OCI-M2 (cell line): ENCODE data around the gene ARHGAP6.

Experiments
- DNase-seq: peaks from one replicate; lab custom pipeline; 2025; ENCODE audit not compliant: unreplicated experiment; lab: John Stamatoyannopoulos, UW

The ARHGAP6 gene

GRCh38 chrX:11430271-11430670, 235.4 kb downstream of the ARHGAP6 start:
- no peak for DNase-seq

DNA sequence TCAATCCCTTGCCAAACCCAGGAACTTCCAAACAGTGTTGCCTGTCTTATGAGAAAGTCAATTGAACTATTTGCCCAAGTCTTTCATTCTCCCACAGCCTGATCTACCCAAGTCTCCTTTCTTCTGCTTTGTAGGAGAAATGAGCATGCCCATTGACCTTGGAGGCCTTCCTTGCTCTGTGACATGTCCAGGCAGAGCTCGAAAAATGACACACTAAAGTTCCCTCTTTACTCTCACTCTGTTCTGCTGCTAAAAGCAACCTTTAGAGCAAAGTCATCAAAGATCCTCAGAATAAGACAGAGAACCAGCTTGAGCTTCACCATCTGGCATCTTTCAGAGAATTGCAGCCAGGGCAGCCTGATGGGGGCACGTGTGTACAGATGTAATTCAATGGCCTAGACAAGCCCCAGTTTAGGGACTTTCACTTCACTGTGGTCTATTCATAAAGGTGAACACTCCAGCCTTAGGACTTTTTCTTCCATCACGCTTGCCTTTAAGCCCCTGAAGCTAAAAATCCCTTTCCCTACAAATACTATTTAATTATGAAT, 236.1 kb downstream of the ARHGAP6 start:
- no peak for DNase-seq

DNA sequence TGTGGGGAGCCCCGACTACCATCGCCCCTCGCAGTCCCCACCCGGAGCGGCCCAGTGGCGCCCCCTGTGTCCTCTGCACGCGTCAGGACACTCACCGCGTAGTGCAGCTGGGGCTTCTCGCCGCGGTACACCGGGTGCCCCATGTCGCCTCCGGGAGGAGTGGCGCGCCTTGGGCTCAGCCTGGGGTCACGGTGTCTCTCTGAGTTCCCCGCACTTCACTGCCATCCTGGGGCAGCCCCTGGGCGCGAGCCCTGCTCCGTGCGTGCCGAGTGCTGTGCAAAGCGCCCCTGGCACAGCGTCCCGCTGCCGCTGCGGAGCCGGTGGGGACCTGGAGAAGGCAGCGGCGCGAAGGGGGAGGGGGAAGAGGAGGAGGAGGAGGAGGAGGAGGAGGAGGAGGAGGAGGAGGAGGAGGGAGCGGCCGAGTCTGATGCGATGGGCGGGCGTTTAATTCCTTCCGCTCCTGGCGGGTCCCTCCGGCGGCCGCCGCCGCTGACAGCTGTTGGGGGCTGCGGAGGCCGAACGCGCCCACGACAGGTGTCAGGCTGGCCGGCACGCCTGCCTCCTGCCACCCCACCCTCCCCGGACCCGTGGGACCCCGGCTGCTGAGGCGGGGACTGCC, 238.2 kb downstream of the ARHGAP6 start:
- DNase-seq, result no peak

DNA sequence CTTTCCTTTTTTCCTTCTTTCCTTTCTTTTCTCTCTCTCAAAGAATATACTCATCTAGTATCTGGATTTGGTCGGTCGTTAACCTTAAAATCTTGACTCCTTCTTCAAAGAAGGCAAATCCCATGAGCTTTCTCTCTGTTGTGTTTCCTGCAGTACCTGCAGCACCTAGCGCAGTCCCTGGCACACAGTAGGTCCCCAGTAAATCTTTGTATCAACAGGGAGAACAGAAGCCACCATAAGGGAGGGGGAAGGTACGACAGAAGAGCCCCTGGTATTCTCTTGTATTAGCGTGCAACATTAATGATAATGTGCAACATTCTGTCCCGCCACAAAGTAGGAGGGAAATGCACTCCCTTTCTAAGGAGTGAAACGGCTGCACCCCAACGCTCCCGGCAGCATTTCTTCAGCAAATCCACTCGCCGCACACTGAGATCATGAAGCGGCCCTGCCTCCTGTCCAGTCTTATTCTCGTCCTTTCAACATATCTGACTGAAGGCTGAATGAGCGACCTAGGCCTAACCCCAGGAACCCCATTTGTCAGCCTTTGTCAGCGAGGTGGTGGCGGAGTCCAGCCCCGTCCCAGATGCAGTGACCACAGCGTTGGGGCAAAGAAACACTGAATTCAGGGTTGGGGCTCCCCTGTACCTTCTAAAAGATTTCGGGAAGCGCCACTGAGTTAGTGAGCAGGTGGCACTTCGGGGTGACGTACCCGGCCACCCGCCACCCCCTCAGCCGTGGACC, 238.8 kb downstream of the ARHGAP6 start:
- no peak for DNase-seq

GRCh38 chrX:11424903-11425674, 240.6 kb downstream of the ARHGAP6 start:
- no peak for DNase-seq

GRCh38 chrX:11423949-11424348, 241.8 kb downstream of the ARHGAP6 start:
- no peak for DNase-seq

- DNase-seq, result no peak
Measured at GRCh38 chrX:11423362-11423818, 242.3 kb downstream of the ARHGAP6 start.

- DNase-seq, result no peak
Measured at GRCh38 chrX:11422525-11422857, 243.2 kb downstream of the ARHGAP6 start.

- DNase-seq, result no peak
Measured at GRCh38 chrX:11421805-11422524, 243.8 kb downstream of the ARHGAP6 start.

- DNase-seq, result no peak
Measured at GRCh38 chrX:11420851-11421250, 244.9 kb downstream of the ARHGAP6 start.

DNA sequence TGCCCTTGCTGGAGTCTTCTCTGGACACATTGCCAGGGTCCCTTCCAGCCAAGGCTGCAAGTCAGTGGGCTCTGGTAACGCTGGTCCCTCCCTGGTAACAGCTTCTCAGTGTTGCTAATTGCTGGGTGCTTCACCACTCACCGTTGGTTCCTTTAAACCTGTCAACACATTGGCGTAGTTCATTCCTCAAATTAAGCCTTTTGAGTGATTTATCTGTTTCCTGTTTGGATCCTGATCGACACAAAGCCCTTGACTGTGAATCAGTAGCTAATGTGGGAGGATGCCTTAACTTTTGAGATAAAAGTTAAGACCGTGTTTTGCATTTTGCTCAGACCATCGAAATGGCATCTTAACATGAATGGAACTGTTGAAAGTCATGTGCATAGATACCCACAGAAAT, 246.6 kb downstream of the ARHGAP6 start:
- DNase-seq, result peak; percentile 9

DNA sequence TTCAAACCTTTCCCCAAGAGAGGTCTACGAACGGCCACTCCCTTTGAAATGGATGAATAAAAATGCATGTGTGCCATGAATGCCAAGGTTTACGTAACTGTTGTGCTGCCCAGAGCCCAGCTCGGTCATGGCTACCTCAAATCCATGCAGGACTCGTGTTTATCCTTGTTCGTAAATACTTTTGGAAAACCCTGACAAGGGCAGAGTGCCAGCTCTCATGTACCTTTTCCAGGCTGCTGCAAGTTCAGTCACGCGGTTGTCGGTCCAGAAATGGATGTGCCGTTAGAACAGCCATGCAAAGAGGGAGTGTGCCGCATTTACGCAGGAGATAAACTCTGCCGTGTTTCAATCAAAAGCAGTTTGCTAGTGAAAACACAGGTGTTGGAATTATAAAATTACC, 249.1 kb downstream of the ARHGAP6 start:
- no peak for DNase-seq

GRCh38 chrX:11414091-11414490, 251.6 kb downstream of the ARHGAP6 start:
- no peak for DNase-seq

DNA sequence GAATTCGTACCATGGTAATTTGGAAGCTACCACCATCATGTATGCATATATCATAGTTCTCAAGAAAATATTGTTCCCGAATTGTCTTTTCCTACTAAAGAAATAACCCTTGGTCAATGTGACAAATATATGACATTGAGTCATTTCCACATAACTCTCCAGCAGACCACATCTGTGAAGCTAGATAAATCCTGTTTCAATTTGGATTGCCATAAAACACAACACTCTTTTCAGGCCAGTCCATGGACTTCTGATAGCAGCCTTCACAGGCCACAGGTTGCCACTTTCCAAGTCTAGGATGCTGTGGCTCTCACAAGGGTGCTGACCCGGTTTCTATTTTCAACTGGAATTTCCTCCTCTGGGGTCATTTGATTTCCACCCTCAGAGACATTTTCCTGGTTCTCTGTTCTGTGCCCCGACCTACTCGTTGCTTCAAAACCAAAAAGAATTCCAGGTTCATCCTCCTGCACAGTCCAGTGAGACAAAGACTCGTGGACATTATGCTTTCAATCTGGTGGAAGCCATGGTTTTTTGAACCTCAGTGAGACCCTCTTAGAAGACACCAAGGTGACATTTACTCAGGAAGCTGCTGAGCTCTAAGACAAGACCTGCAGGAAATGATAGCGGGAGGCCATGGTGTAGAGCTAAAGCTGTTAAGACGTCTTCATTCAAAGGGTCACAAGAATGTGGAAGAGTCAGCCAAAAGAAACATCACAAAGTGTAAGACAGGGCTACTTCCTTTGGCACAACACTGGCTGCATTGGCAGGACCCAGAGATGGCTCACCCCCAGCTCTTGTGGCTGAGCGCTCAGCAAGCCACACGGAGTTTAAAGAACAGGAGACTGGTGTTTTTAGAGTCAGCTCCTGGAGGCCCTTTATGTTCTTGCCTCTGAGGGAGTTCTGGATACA, 252.8 kb downstream of the ARHGAP6 start:
- no peak for DNase-seq

- DNase-seq, result no peak
Measured at GRCh38 chrX:11409957-11410356, 255.8 kb downstream of the ARHGAP6 start.

DNA sequence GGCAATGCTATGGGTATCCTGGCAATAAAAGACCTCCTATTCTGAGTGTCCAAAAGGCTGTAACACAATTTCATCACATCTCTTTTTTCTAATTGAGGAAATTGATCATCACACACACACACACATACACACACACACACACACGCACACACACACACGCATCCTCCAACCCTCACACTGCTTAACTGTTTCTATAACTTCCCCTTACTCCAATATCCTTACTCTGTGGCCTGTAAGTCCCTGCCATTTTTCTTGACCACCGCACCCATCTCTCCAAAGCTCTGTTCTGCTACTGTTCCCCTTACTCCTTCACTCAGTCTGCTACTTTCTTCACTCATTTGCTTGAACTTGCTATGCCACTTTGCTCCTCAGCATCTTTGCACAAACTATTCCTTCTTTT, 256.9 kb downstream of the ARHGAP6 start:
- no peak for DNase-seq

DNA sequence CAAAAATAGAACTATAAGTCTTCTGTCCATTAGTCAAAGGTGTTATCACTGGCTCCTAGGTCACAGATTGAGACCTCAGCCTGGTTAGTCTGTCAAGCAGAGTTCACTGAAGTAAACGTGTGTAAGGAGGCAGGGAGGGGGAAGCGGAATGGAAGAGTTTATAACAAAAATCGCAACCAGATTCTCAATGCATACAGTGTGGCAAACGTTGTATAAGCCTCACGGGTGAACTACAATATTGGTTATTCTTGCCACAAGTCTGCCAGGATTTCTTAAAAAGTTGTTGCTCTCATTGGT, 257.7 kb downstream of the ARHGAP6 start:
- no peak for DNase-seq

GRCh38 chrX:11407331-11408108, 258.2 kb downstream of the ARHGAP6 start:
- no peak for DNase-seq

- no peak for DNase-seq
Measured at GRCh38 chrX:11406109-11406765, 259.5 kb downstream of the ARHGAP6 start.
